A673 (cell line): Measurements from ENCODE around the gene ITGB2.
"Not testable (repeated sequence)": the region's sequence is repeated elsewhere in the genome, so short reads cannot be mapped to it uniquely, and the experiment has no call there.

Experiments
- CTCF ChIP-seq: fragments of 300-800, 200-600 bp; sonication (generic); conservative IDR thresholded peaks from 2 replicates; pipeline ENCODE4 v1.5.1; 2017; ENCODE audit warnings: low read depth, mild to moderate bottlenecking, antibody characterized with exemption, low read length, moderate library complexity, mixed read lengths
- EZH2 ChIP-seq: fragments of 200-600 bp; sonication (generic); IDR thresholded peaks from 2 replicates; pipeline ENCODE4 v1.6.1; 2017; ENCODE audit warnings: borderline replicate concordance, low read depth, mild to moderate bottlenecking, mixed read lengths, antibody characterized with exemption, low read length; ENCODE audit not compliant: poor library complexity, severe bottlenecking

- TF ChIP-seq CTCF, EZH2: not testable (repeated sequence)
These were observed 41.5 kb downstream of the ITGB2 start for GRCh38 chr21:44879238-44879637.
